Tibial nerve (tissue), 3 donors: ENCODE measurements around the gene UVSSA.

Experiments
- POLR2A ChIP-seq, 2 donors: fragments of 450-650 bp; IDR thresholded peaks; one replicate each; pipeline ENCODE4 v1.6.1; 2017; ENCODE audit warnings: antibody characterized with exemption in 2 of 2, mild to moderate bottlenecking in 2 of 2, moderate library complexity in 2 of 2
- TF ChIP-seq, protein P1 (sequence below), 5 experiments: fragments of 200-600 bp in 3 of 5; fragments of 450-650 bp in 2 of 5; sonication (generic) in 3 of 5; IDR thresholded peaks; one replicate each; pipeline ENCODE4 v1.5.1; 2016 to 2019; ENCODE audit warnings: antibody characterized with exemption in 5 of 5, mild to moderate bottlenecking in 3 of 5, moderate library complexity in 2 of 5

DNA sequence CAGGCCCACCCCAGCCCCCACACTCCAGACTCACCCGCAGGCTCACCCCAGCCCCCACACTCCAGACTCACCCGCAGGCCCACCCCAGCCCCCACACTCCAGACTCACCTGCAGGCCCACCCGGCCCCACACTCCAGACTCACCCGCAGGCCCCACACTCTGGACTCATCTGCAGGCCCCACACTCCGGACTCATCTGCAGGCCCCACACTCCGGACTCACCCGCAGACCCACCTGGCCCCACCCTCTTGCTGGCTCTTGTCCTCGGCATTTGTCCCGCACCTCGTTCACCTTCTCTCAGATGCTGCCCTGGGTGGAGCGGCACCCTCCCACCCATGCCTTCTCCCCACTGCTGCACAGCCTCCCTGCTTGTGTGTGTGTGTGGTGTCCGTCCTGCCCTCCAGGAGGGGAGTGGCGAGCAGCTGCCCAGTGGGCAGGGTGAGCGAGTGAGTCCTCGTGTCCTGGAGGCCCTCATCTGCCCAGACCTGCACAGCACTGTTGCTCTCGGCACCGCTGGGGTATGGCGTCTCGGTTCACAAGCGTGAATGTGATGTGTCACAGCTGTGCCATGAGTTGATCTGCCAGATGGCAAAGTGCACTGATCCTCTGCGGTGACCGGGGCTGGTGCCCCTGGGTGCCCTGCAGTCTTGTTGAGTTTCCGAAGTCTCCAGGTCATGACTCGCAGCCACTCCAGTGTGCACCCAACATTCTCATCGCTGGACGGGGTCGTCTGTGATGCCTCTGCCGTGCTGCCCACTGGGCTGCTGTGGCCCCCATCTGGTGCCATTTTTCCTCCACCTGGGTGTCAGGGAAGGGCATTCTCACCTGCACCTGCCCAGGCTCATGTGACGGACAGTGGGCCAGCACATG is 29.6 kb upstream of the UVSSA start:
- TF ChIP-seq POLR2A (IDR thresholded peaks at IDR 0.05) = no peak
- TF ChIP-seq, protein P1, sequence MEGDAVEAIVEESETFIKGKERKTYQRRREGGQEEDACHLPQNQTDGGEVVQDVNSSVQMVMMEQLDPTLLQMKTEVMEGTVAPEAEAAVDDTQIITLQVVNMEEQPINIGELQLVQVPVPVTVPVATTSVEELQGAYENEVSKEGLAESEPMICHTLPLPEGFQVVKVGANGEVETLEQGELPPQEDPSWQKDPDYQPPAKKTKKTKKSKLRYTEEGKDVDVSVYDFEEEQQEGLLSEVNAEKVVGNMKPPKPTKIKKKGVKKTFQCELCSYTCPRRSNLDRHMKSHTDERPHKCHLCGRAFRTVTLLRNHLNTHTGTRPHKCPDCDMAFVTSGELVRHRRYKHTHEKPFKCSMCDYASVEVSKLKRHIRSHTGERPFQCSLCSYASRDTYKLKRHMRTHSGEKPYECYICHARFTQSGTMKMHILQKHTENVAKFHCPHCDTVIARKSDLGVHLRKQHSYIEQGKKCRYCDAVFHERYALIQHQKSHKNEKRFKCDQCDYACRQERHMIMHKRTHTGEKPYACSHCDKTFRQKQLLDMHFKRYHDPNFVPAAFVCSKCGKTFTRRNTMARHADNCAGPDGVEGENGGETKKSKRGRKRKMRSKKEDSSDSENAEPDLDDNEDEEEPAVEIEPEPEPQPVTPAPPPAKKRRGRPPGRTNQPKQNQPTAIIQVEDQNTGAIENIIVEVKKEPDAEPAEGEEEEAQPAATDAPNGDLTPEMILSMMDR (IDR thresholded peaks at IDR 0.05) = no peak
